HepG2 (cell line): ENCODE results near the gene STUB1. TPM values are rescaled to one million over a fixed set of nuclear protein-coding genes. Genes with fewer than 3 reads are reported as not detected.
A peak's percentile ranks its signal among the peaks of the same experiment; 100 is the strongest.

Experiments
- CHD4 ChIP-seq: fragments of 200-600 bp; sonication (generic); IDR thresholded peaks from 2 replicates; pipeline ENCODE4 v1.7.0; 2017; ENCODE audit warnings: mild to moderate bottlenecking, low read length, borderline replicate concordance
- FOXP1 ChIP-seq, 2 experiments: fragments of 450-650 bp in 1 of 2; IDR thresholded peaks; 2 replicates each; pipeline ENCODE4 v1.6.1; 2017 to 2018; ENCODE audit warnings: antibody characterized with exemption in 1 of 2
- GTF2F1 ChIP-seq: fragments of 150-350 bp; IDR thresholded peaks from 2 replicates; pipeline ENCODE4 v1.6.1; 2014; ENCODE audit warnings: low read length
- NFRKB ChIP-seq: fragments of 450-650 bp; IDR thresholded peaks from 2 replicates; pipeline ENCODE4 v1.6.1; 2017
- RARA ChIP-seq: IDR thresholded peaks from 2 replicates; pipeline ENCODE4 v1.6.1; 2016; ENCODE audit warnings: missing genetic modification reagents, missing compliant biosample characterization
- ZFP37 ChIP-seq: sonication (generic); formaldehyde crosslinking; IDR thresholded peaks from 2 replicates; pipeline ENCODE4 v1.4.0; 2020; ENCODE audit warnings: missing genetic modification reagents, borderline replicate concordance
- ZNF232 ChIP-seq: sonication (generic); formaldehyde crosslinking; IDR thresholded peaks from 2 replicates; pipeline ENCODE4 v1.4.0; 2020; ENCODE audit warnings: missing genetic modification reagents, borderline replicate concordance
- ZNF260 ChIP-seq: sonication (generic); formaldehyde crosslinking; IDR thresholded peaks from 2 replicates; pipeline ENCODE4 v1.4.0; 2020; ENCODE audit warnings: missing genetic modification reagents, low read depth, mild to moderate bottlenecking, borderline replicate concordance
- ZNF766 ChIP-seq: sonication (generic); formaldehyde crosslinking; IDR thresholded peaks from 2 replicates; pipeline ENCODE4 v1.5.0; 2020; ENCODE audit warnings: missing genetic modification reagents, borderline replicate concordance
- polyA plus RNA-seq, 8 experiments: library from polyadenylated mRNA; depleted of rRNA in 3 of 8; stranded (reverse) in 7 of 8; unstranded in 1 of 8; fragments of >200 nt; fragmentation: Illumina TruSeq in 4 of 8; extraction: Trizol in 4 of 8; gene quantifications; 2 replicates each; pipeline versions ENCODE4 v1.2.1 to v1.2.3, GENCODE V29; 2011 to 2016; ENCODE audit warnings: low read depth in 4 of 8, missing spikeins in 1 of 8, mixed read lengths in 1 of 8; ENCODE audit not compliant: insufficient read depth in 1 of 8
- total RNA-seq, 5 experiments: library from RNA; depleted of rRNA; stranded (reverse); fragments of >200 nt; fragmentation: Illumina TruSeq; extraction: Trizol; gene quantifications; 2 replicates each; pipeline ENCODE4 v1.2.3, GENCODE V29; 2016; ENCODE audit warnings: low read depth in 1 of 5
- TF ChIP-seq, protein P1 (sequence below): sonication (generic); formaldehyde crosslinking; IDR thresholded peaks from 2 replicates; pipeline ENCODE4 v1.5.1; 2020; ENCODE audit warnings: mild to moderate bottlenecking, missing genetic modification reagents
- TF ChIP-seq, protein P2 (sequence below): sonication (generic); formaldehyde crosslinking; IDR thresholded peaks from 2 replicates; pipeline ENCODE4 v1.5.0; 2020; ENCODE audit warnings: mild to moderate bottlenecking, missing genetic modification reagents
- TF ChIP-seq, protein P3 (sequence below): sonication (generic); formaldehyde crosslinking; IDR thresholded peaks from 2 replicates; pipeline ENCODE4 v1.5.0; 2020; ENCODE audit warnings: mild to moderate bottlenecking, missing genetic modification reagents, borderline replicate concordance
- TF ChIP-seq, protein P4 (sequence below): sonication (generic); formaldehyde crosslinking; IDR thresholded peaks from 2 replicates; pipeline ENCODE4 v1.9.0; 2021; ENCODE audit warnings: missing genetic modification reagents, borderline replicate concordance
- TF ChIP-seq, protein P5 (sequence below): IDR thresholded peaks from 2 replicates; pipeline ENCODE4 v1.6.1; 2016; ENCODE audit warnings: missing compliant biosample characterization, missing genetic modification reagents, borderline replicate concordance

The STUB1 gene
- total and polyA plus RNA-seq, 2 of the 13 experiments (the other 11 are each of a cell fraction or from before 2014, with no cell fraction given) = 52.9 to 78.2 TPM

DNA sequence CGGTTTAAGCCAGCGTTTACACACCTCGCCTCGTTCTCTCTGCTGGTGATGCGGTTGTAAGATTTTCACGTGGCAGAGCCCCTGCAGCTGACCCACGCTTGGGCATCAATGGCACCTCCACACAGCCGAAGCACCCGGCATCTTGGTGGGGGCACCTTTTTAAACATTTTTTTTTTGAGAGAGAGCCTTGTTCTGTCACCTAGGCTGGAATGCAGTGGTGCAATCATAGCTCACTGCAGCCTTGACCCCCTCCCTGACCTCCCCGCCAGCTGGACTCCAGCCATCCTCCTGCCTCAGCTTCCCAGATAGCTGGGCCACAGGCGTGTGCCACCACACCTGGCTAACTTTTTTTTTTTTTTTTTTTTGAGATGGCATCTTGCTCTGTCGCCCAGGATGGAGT, 26.2 kb upstream of the STUB1 start (continued):
- TF ChIP-seq, protein P1, sequence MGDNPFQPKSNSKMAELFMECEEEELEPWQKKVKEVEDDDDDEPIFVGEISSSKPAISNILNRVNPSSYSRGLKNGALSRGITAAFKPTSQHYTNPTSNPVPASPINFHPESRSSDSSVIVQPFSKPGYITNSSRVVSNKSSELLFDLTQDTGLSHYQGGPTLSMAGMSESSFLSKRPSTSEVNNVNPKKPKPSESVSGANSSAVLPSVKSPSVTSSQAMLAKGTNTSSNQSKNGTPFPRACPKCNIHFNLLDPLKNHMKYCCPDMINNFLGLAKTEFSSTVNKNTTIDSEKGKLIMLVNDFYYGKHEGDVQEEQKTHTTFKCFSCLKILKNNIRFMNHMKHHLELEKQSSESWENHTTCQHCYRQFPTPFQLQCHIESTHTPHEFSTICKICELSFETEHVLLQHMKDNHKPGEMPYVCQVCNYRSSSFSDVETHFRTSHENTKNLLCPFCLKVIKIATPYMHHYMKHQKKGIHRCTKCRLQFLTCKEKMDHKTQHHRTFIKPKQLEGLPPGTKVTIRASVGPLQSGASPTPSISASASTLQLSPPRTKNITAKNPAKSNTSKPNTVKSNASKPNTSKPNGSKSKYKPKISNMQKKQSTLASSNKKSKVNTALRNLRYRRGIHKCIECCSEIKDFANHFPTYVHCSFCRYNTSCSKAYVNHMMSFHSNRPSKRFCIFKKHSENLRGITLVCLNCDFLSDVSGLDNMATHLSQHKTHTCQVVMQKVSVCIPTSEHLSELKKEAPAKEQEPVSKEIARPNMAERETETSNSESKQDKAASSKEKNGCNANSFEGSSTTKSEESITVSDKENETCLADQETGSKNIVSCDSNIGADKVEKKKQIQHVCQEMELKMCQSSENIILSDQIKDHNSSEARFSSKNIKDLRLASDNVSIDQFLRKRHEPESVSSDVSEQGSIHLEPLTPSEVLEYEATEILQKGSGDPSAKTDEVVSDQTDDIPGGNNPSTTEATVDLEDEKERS (CRISPR knock-in tag) = 0 out of 2 replicates have a peak, but pooled peaks have one; percentile 48
- TF ChIP-seq ZFP37 (CRISPR knock-in tag) (no peak), ZNF232 (CRISPR knock-in tag) (no peak), NFRKB (no peak), ZNF766 (no peak), FOXP1 (IDR thresholded peaks at IDR 0.05) (no peak), FOXP1 (CRISPR knock-in tag; IDR thresholded peaks at IDR 0.05) (no peak), RARA (CRISPR knock-in tag) (peak; percentile 88), CHD4 (no peak), GTF2F1 (no peak), ZNF260 (CRISPR knock-in tag) (no peak)
- TF ChIP-seq, protein P2, sequence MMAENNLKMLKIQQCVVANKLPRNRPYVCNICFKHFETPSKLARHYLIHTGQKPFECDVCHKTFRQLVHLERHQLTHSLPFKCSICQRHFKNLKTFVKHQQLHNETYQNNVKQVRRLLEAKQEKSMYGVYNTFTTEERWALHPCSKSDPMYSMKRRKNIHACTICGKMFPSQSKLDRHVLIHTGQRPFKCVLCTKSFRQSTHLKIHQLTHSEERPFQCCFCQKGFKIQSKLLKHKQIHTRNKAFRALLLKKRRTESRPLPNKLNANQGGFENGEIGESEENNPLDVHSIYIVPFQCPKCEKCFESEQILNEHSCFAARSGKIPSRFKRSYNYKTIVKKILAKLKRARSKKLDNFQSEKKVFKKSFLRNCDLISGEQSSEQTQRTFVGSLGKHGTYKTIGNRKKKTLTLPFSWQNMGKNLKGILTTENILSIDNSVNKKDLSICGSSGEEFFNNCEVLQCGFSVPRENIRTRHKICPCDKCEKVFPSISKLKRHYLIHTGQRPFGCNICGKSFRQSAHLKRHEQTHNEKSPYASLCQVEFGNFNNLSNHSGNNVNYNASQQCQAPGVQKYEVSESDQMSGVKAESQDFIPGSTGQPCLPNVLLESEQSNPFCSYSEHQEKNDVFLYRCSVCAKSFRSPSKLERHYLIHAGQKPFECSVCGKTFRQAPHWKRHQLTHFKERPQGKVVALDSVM (CRISPR knock-in tag) = no peak
- TF ChIP-seq, protein P3, sequence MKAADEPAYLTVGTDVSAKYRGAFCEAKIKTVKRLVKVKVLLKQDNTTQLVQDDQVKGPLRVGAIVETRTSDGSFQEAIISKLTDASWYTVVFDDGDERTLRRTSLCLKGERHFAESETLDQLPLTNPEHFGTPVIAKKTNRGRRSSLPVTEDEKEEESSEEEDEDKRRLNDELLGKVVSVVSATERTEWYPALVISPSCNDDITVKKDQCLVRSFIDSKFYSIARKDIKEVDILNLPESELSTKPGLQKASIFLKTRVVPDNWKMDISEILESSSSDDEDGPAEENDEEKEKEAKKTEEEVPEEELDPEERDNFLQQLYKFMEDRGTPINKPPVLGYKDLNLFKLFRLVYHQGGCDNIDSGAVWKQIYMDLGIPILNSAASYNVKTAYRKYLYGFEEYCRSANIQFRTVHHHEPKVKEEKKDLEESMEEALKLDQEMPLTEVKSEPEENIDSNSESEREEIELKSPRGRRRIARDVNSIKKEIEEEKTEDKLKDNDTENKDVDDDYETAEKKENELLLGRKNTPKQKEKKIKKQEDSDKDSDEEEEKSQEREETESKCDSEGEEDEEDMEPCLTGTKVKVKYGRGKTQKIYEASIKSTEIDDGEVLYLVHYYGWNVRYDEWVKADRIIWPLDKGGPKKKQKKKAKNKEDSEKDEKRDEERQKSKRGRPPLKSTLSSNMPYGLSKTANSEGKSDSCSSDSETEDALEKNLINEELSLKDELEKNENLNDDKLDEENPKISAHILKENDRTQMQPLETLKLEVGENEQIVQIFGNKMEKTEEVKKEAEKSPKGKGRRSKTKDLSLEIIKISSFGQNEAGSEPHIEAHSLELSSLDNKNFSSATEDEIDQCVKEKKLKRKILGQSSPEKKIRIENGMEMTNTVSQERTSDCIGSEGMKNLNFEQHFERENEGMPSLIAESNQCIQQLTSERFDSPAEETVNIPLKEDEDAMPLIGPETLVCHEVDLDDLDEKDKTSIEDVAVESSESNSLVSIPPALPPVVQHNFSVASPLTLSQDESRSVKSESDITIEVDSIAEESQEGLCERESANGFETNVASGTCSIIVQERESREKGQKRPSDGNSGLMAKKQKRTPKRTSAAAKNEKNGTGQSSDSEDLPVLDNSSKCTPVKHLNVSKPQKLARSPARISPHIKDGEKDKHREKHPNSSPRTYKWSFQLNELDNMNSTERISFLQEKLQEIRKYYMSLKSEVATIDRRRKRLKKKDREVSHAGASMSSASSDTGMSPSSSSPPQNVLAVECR (CRISPR knock-in tag) = peak; percentile 60; the same call in 1 of the 2 replicates
- TF ChIP-seq, protein P4, sequence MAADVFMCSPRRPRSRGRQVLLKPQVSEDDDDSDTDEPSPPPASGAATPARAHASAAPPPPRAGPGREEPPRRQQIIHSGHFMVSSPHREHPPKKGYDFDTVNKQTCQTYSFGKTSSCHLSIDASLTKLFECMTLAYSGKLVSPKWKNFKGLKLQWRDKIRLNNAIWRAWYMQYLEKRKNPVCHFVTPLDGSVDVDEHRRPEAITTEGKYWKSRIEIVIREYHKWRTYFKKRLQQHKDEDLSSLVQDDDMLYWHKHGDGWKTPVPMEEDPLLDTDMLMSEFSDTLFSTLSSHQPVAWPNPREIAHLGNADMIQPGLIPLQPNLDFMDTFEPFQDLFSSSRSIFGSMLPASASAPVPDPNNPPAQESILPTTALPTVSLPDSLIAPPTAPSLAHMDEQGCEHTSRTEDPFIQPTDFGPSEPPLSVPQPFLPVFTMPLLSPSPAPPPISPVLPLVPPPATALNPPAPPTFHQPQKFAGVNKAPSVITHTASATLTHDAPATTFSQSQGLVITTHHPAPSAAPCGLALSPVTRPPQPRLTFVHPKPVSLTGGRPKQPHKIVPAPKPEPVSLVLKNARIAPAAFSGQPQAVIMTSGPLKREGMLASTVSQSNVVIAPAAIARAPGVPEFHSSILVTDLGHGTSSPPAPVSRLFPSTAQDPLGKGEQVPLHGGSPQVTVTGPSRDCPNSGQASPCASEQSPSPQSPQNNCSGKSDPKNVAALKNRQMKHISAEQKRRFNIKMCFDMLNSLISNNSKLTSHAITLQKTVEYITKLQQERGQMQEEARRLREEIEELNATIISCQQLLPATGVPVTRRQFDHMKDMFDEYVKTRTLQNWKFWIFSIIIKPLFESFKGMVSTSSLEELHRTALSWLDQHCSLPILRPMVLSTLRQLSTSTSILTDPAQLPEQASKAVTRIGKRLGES (CRISPR knock-in tag) = no peak
- TF ChIP-seq, protein P5, sequence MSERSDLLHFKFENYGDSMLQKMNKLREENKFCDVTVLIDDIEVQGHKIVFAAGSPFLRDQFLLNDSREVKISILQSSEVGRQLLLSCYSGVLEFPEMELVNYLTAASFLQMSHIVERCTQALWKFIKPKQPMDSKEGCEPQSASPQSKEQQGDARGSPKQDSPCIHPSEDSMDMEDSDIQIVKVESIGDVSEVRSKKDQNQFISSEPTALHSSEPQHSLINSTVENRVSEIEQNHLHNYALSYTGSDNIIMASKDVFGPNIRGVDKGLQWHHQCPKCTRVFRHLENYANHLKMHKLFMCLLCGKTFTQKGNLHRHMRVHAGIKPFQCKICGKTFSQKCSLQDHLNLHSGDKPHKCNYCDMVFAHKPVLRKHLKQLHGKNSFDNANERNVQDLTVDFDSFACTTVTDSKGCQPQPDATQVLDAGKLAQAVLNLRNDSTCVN (CRISPR knock-in tag) = no peak
